HG03442 (cell line): ENCODE measurements around the gene COL4A2.
"Not testable (repeated sequence)": the region's sequence is repeated elsewhere in the genome, so short reads cannot be mapped to it uniquely, and the experiment has no call there.

ENCODE experiments used
- ATAC-seq: cut with Tn5 transposase; IDR thresholded peaks from one replicate; pipeline ENCODE4 v1.9.1; 2021; ENCODE audit warnings: mild to moderate bottlenecking, moderate library complexity; ENCODE audit not compliant: unreplicated experiment

The COL4A2 gene

GRCh38 chr13:110320645-110321044 lies 13.6 kb downstream of the COL4A2 start:
- ATAC-seq: no peak

GRCh38 chr13:110321573-110321972 lies 14.5 kb downstream of the COL4A2 start:
- not testable (repeated sequence) for ATAC-seq

GRCh38 chr13:110322126-110322827 lies 15.2 kb downstream of the COL4A2 start:
- no peak for ATAC-seq

GRCh38 chr13:110322828-110323171 lies 15.7 kb downstream of the COL4A2 start:
- no peak for ATAC-seq

- no peak for ATAC-seq
Observed at GRCh38 chr13:110323172-110323891, 16.2 kb downstream of the COL4A2 start.

- ATAC-seq: no peak
Observed at GRCh38 chr13:110324026-110324749, 17.1 kb downstream of the COL4A2 start.

GRCh38 chr13:110326263-110326904 lies 19.3 kb downstream of the COL4A2 start:
- ATAC-seq: no peak

GRCh38 chr13:110327051-110327721 lies 20.1 kb downstream of the COL4A2 start:
- ATAC-seq: no peak

- ATAC-seq: no peak
Observed at GRCh38 chr13:110328573-110328972, 21.5 kb downstream of the COL4A2 start.

GRCh38 chr13:110329258-110329657 lies 22.2 kb downstream of the COL4A2 start:
- ATAC-seq: no peak

GRCh38 chr13:110329798-110330461 lies 22.8 kb downstream of the COL4A2 start:
- ATAC-seq: no peak

GRCh38 chr13:110330491-110331011 lies 23.5 kb downstream of the COL4A2 start:
- no peak for ATAC-seq

- ATAC-seq: no peak
Observed at GRCh38 chr13:110331362-110331761, 24.3 kb downstream of the COL4A2 start.

- no peak for ATAC-seq
Observed at GRCh38 chr13:110332750-110333149, 25.7 kb downstream of the COL4A2 start.

- ATAC-seq: no peak
Observed at GRCh38 chr13:110333837-110334236, 26.8 kb downstream of the COL4A2 start.

GRCh38 chr13:110334256-110334655 lies 27.2 kb downstream of the COL4A2 start:
- no peak for ATAC-seq

GRCh38 chr13:110334841-110335490 lies 27.9 kb downstream of the COL4A2 start:
- no peak for ATAC-seq

- no peak for ATAC-seq
Observed at GRCh38 chr13:110336108-110336507, 29.0 kb downstream of the COL4A2 start.

- ATAC-seq: no peak
Observed at GRCh38 chr13:110336681-110337080, 29.6 kb downstream of the COL4A2 start.

GRCh38 chr13:110337247-110337646 lies 30.2 kb downstream of the COL4A2 start:
- ATAC-seq: no peak
